SK-N-SH (cell line): ENCODE results near the gene MAP3K1. TPM values are rescaled to one million over a fixed set of nuclear protein-coding genes. Genes with fewer than 3 reads are reported as not detected.

Experiments used
- CTCF ChIA-PET: fragments of 300-600, 350-600 bp; formaldehyde crosslinking; extraction: SDS; loops from one replicate; lab custom pipeline; 2021; lab: Yijun Ruan, JAX
- POLR2A ChIA-PET: fragments of 350-600 bp; sonication (Branson Sonifier 250); formaldehyde crosslinking; extraction: SDS; loops from one replicate; lab custom pipeline; 2020; ENCODE audit warnings: antibody characterized with exemption, inconsistent platforms; lab: Yijun Ruan, JAX
- DNase-seq: peaks from one replicate; pipeline ENCODE4 v3.0.0; 2012
- H2AFZ ChIP-seq: fragments of 200-600 bp; sonication (generic); 2 replicates; pipeline ENCODE4 v1.8.1; 2016; ENCODE audit warnings: antibody characterized with exemption, mild to moderate bottlenecking, low read depth
- H3F3A ChIP-seq: fragments of 200-600 bp; sonication (generic); replicated peaks from 2 replicates; pipeline ENCODE3; 2016; ENCODE audit warnings: antibody characterized with exemption, mild to moderate bottlenecking; ENCODE audit not compliant: insufficient read depth
- H3K27ac ChIP-seq, 2 experiments: fragments of 200-500 bp in 1 of 2; fragments of 200-600 bp in 1 of 2; sonication (Bioruptor generic) in 1 of 2; sonication (generic), shearing (Covaris generic) in 1 of 2; 2 replicates each; pipeline versions ENCODE4 v1.5.1 to v1.6.1; 2014 to 2016; ENCODE audit warnings: low read depth in 2 of 2, inconsistent platforms in 1 of 2, low read length in 1 of 2, mild to moderate bottlenecking in 1 of 2, mixed read lengths in 1 of 2
- H3K27me3 ChIP-seq: fragments of 200-600 bp; sonication (generic), shearing (Covaris generic); 2 replicates; pipeline ENCODE4 v1.6.1; 2016; ENCODE audit warnings: mixed run types; ENCODE audit not compliant: insufficient read depth
- H3K36me3 ChIP-seq, 2 experiments: fragments of 200-500 bp in 1 of 2; fragments of 200-600 bp in 1 of 2; sonication (Bioruptor generic) in 1 of 2; sonication (generic) in 1 of 2; replicated peaks in 1 of 2; 2 replicates each; pipeline versions ENCODE3 to v1.5.1; 2014 to 2016; ENCODE audit warnings: low read length in 1 of 2, mild to moderate bottlenecking in 1 of 2; ENCODE audit not compliant: insufficient read depth in 2 of 2, control insufficient read depth in 1 of 2
- H3K4me1 ChIP-seq, 2 experiments: fragments of 200-500 bp in 1 of 2; fragments of 200-600 bp in 1 of 2; sonication (Bioruptor generic) in 1 of 2; sonication (generic), shearing (Covaris generic) in 1 of 2; 2 replicates each; pipeline versions ENCODE4 v1.5.1 to v1.6.1; 2014 to 2016; ENCODE audit warnings: low read depth in 1 of 2, low read length in 1 of 2, mixed run types in 1 of 2; ENCODE audit not compliant: insufficient read depth in 2 of 2, control insufficient read depth in 1 of 2
- H3K4me2 ChIP-seq: fragments of 200-600 bp; sonication (generic), shearing (Covaris generic); 2 replicates; pipeline ENCODE4 v1.6.1; 2017; ENCODE audit warnings: mixed run types
- H3K4me3 ChIP-seq, 2 experiments: fragments of 200-500 bp in 1 of 2; fragments of 200-600 bp in 1 of 2; sonication (Bioruptor generic) in 1 of 2; sonication (generic), shearing (Covaris generic) in 1 of 2; 2 replicates each; pipeline versions ENCODE4 v1.5.1 to v1.8.1; 2014 to 2016; ENCODE audit warnings: low read depth in 2 of 2, inconsistent platforms in 1 of 2, low read length in 1 of 2, mild to moderate bottlenecking in 1 of 2, mixed read lengths in 1 of 2, moderate library complexity in 1 of 2
- H3K79me2 ChIP-seq: fragments of 200-600 bp; sonication (generic); 2 replicates; pipeline ENCODE4 v1.8.1; 2017; ENCODE audit warnings: mild to moderate bottlenecking; ENCODE audit not compliant: insufficient read depth
- H3K9ac ChIP-seq: fragments of 200-600 bp; sonication (generic); 2 replicates; pipeline ENCODE4 v1.6.1; 2017; ENCODE audit warnings: mixed run types
- H3K9me2 ChIP-seq: fragments of 200-600 bp; sonication (generic); 2 replicates; pipeline ENCODE4 v1.6.1; 2017; ENCODE audit warnings: mixed run types
- H3K9me3 ChIP-seq: fragments of 200-600 bp; sonication (generic); 2 replicates; pipeline ENCODE4 v1.6.1; 2017; ENCODE audit warnings: mixed run types, mild to moderate bottlenecking, moderate library complexity
- H4K20me1 ChIP-seq: fragments of 200-600 bp; sonication (generic); 2 replicates; pipeline ENCODE4 v1.6.1; 2017; ENCODE audit warnings: mild to moderate bottlenecking, mixed run types; ENCODE audit not compliant: insufficient read depth
- CTCF ChIP-seq: fragments of 200-600 bp; sonication (generic); IDR thresholded peaks from 2 replicates; pipeline ENCODE4 v1.6.1; 2017; ENCODE audit warnings: antibody characterized with exemption, mild to moderate bottlenecking, moderate library complexity
- EZH2phosphoT487 ChIP-seq: fragments of 200-600 bp; sonication (generic); IDR thresholded peaks from 2 replicates; pipeline ENCODE4 v1.6.1; 2017; ENCODE audit warnings: low read depth, mixed run types, mild to moderate bottlenecking, antibody characterized with exemption, moderate library complexity, borderline replicate concordance
- GABPA ChIP-seq: IDR thresholded peaks from 2 replicates; pipeline ENCODE4 v1.4.0; 2012; ENCODE audit warnings: low read depth, mild to moderate bottlenecking
- MEF2A ChIP-seq: IDR thresholded peaks from 2 replicates; pipeline ENCODE4 v1.4.0; 2012; ENCODE audit warnings: low read depth, borderline replicate concordance
- NRF1 ChIP-seq: IDR thresholded peaks from 2 replicates; pipeline ENCODE4 v1.6.1; 2012; ENCODE audit warnings: low read depth, mild to moderate bottlenecking, low read length
- RAD21 ChIP-seq: IDR thresholded peaks from 2 replicates; pipeline ENCODE4 v1.6.1; 2012; ENCODE audit warnings: mild to moderate bottlenecking, low read length
- RCOR1 ChIP-seq: fragments of 150-350 bp; IDR thresholded peaks from 2 replicates; pipeline ENCODE4 v1.6.1; 2017; ENCODE audit warnings: antibody characterized with exemption, low read length
- SIN3A ChIP-seq: IDR thresholded peaks from 2 replicates; pipeline ENCODE4 v1.6.1; 2012; ENCODE audit warnings: low read depth, mild to moderate bottlenecking, low read length, moderate library complexity, borderline replicate concordance
- SMC3 ChIP-seq: IDR thresholded peaks from 2 replicates; pipeline ENCODE4 v1.6.1; 2012; ENCODE audit warnings: low read depth, low read length, improper control_type of control experiment
- TCF12 ChIP-seq: IDR thresholded peaks from 2 replicates; pipeline ENCODE4 v1.4.0; 2012
- TEAD4 ChIP-seq: IDR thresholded peaks from 2 replicates; pipeline ENCODE4 v1.4.0; 2012; ENCODE audit warnings: mild to moderate bottlenecking, borderline replicate concordance; ENCODE audit not compliant: insufficient read depth
- WGBS: methylation state at CpG from one replicate; pipeline ENCODE4 v1.1.6; 2017; ENCODE audit warnings: low lambda C conversion rate; 5-methylcytosine and 5-hydroxymethylcytosine counted together
- polyA plus RNA-seq, 3 experiments: library from polyadenylated mRNA; depleted of rRNA; stranded (reverse); fragments of >200 nt; gene quantifications; 2 replicates each; pipeline ENCODE4 v1.2.3, GENCODE V29; 2012

MAP3K1 gene
- polyA plus RNA-seq, 1 of the 3 experiments (the other 2 are of a cell fraction): 2.2 TPM

- no peaks in the 10 kb centered on the region for H3K9me3 ChIP-seq
- no peaks in the 10 kb centered on the region for H3K27me3 ChIP-seq
- no peak overlapping the region for H3K4me2 ChIP-seq
- no peak for DNase-seq
- peaks cover 6% of the 10 kb centered on the region for H3F3A ChIP-seq
- H3K79me2 ChIP-seq: peaks cover 98% of the 10 kb centered on the region
- H3K27ac ChIP-seq: peak overlapping the region in 1 of 2 experiments; percentile 53; a peak in 2 of 4 replicates
- 91% methylated on average over 3 of the region's 3 CpGs for WGBS
- H3K4me1 ChIP-seq: peaks cover 0 to 65% of the 10 kb centered on the region in 2 experiments; a peak in 3 of 4 replicates
- no peak overlapping the region for H3K4me3 ChIP-seq
- ChIA-PET POLR2A (no interaction called here), CTCF (interaction anchor here (0.8 to 3.8 kb wide), 5 partner anchors 13 to 555 kb away, joined by 3 to 17 read pairs (median 4); no protein-coding TSS in a partner anchor)
- H2AFZ ChIP-seq: no peak overlapping the region
- peaks cover 0 to 9% of the 10 kb centered on the region in 2 experiments for H3K36me3 ChIP-seq
- H4K20me1 ChIP-seq: peaks cover 72% of the 10 kb centered on the region
- TF ChIP-seq RCOR1 (no peak), GABPA (no peak), EZH2phosphoT487 (no peak), NRF1 (no peak), RAD21 (no peak), MEF2A (no peak), SIN3A (no peak), TCF12 (no peak), CTCF (no peak), SMC3 (no peak)
- H3K9me2 ChIP-seq: no peaks in the 10 kb centered on the region
- H3K9ac ChIP-seq: no peak overlapping the region
Measured at GRCh38 chr5:56825222-56825824, 10.0 kb downstream of the MAP3K1 start.

- CTCF ChIA-PET: interaction anchor here (0.6 to 3.8 kb wide), 13 partner anchors 8 to 556 kb away, joined by 3 to 17 read pairs (median 4); no protein-coding TSS in a partner anchor
- Histone ChIP-seq H3K79me2 (peaks cover 98% of the 10 kb centered on the region), H3K27ac (peak overlapping the region in 1 of 2 experiments; percentile 53; a peak in 2 of 4 replicates), H3K4me3 (no peak overlapping the region), H3K4me1 (peaks cover 0 to 70% of the 10 kb centered on the region in 2 experiments; a peak in 3 of 4 replicates), H2AFZ (no peak overlapping the region), H3F3A (peaks cover 6% of the 10 kb centered on the region), H3K36me3 (no peaks in the 10 kb centered on the region), H4K20me1 (peaks cover 88% of the 10 kb centered on the region), H3K27me3 (no peaks in the 10 kb centered on the region), H3K9me3 (no peaks in the 10 kb centered on the region), H3K9ac (no peak overlapping the region), H3K4me2 (no peak overlapping the region), H3K9me2 (no peaks in the 10 kb centered on the region)
- DNase-seq: no peak
- POLR2A ChIA-PET: interaction anchor here (1.6 kb wide), 1 partner anchor 11 kb away, joined by 6 read pairs; no protein-coding TSS in a partner anchor
- 90% methylated on average over 4 of the region's 5 CpGs for WGBS
- peak; percentile 32; the same call in 1 of the 2 replicates for TF ChIP-seq RAD21
- TF ChIP-seq CTCF: peak; percentile 34
- no peak for TF ChIP-seq TEAD4
Measured at GRCh38 chr5:56827049-56827448, 11.7 kb downstream of the MAP3K1 start.
